Stimulated activated CD8-positive, alpha-beta memory T cell treated with anti-CD3 and anti-CD28 coated beads, Interleukin-15, amount 100 ng/mL, for 48 hours (primary cell): Measurements from ENCODE around the gene PDP2.
A peak's percentile ranks its signal among the peaks of the same experiment; 100 is the strongest.
"Not testable (repeated sequence)": the region's sequence is repeated elsewhere in the genome, so short reads cannot be mapped to it uniquely, and the experiment has no call there.

Source experiments
- DNase-seq, 2 donors: peaks; one replicate each; pipeline ENCODE4 v3.0.0-alpha.2; 2020; ENCODE audit warnings: low read depth in 2 of 2

PDP2 gene

DNA sequence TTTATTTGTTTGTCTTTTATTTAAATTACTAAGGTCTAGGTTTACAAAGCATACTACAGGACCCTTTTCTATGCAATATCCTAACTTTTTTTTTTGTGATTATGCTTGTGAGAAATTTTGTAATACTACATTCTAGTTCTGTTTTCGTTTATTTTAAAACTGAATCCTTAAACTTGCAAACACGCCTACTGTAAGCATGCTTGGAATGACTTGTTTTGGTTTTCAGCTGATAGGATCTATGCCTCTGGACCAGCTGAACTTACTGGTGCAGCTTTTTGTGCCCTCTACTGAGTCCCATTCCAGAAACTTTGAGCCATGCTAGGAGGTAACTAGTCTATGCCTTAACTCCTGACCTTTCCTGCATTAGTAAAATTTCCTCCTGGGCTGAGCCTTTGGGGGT is 6.0 kb downstream of the PDP2 start:
- no peak for DNase-seq

DNA sequence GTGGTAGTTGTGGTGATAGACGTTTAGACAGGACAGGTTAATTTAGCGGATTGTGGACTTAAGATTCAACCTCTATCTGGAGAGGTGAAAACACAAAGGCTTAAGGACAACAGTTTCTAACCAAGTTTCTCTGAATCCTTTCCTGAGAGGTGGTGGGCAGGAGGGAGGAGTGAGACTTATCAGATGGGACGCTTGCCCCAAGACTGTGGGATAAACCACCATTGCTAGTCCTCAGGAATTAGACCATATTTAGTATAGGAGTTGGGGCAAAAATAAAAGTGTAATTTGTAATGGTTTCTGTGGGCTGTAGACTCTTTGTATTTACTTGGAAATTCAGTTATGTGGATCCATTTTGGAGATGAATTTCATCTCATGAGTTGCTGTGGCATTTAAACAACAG is 6.6 kb downstream of the PDP2 start:
- no peak for DNase-seq

DNA sequence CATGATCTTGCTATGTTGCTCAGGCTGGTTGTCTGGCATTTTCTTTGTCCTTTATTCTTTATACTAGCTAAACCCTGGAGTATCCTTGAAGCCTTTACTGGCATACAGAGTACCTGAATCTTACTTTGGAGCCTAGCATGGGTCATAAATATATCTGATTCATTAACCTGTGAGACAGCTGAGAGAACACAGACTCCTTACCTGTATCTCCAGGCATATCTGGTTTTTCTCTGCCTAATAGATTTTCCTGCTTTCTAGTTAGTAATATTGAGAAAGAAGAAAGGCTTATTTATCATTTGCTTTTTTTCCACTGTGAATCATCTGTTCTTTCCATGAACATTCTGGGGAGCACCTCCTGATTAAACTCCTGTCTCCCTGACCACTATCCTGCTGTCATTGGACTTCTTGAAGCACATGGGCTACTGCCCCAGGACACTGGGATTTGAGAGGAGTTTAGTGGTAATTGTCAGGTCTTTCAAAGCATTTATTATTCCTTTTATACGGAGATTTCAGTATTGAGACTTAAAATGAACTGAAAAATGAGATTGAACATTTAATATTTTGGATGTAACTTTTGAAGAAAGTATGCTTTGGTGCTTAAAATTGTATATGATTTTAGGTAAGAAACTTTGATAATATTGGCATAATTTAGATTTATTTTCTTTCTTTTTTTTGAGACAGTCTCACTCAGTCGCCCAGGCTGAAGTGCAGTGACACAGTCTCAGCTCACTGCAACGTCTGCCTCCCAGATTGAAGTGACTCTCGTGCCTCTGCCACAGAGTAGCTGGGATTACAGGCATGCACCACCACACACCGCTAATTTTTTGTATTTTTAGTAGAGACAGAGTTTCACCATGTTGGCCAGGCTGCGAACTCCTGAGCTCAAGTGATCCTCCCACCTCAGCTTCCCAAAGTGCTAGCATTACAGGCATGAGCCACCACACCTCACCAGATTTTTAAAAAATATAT is 8.6 kb downstream of the PDP2 start:
- no peak for DNase-seq

DNA sequence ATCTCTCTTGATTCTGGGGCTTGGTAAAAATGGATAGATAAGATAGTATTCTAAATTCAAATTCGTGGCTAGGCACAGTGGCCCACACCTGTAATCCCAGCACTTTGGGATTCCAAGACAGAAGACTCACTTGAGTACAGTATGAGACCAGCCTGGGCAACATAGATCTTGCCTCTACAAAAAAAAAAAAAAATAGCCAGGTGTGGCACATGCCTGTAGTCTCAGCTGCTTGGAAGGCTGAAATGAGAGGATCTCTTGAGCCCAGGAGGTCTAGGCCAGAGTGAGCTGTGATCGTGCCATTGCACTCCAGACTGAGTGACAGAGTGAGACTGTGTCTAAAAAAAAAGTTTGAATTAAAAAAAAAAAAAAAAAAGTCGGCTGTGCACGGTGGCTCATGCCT is 9.3 kb downstream of the PDP2 start:
- no peak for DNase-seq

DNA sequence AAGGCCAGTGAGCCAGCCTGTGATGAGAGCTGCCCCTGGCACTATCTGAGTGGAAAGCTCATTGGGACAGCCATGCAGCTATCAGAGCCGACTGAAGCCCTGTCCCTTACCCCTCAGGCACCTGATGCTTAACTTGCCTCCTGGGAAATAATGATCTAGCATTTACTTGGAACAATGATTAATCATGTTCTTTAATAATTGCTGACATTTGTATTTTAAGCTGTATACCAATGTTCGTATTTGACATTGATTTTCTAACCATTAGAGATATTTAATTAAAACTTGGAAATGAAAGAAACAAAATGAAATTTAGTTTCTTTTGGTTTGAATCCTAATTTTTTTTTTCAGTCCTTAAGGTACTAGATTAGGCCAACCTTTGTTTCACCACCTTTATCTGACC is 10.5 kb downstream of the PDP2 start:
- DNase-seq: no peak

DNA sequence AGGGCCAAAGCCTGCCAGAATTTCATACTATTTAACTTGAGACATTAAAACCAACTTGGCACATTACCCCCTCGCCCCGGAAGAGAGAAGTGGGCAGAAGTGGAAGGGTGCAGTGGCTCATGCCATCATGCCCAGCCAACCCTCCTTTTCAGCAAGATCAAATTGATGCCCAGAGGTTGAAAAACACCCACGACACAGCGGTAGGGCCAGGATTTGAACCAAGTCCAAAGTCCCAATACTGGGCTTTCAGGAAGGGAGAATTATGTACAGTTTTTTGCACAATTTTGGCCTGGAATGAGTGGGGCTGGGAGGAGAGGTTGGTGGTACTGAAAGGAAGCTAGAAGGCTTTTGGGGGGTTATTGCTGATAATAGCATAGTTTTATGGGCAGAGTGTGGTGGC is 11.0 kb downstream of the PDP2 start:
- no peak for DNase-seq

DNA sequence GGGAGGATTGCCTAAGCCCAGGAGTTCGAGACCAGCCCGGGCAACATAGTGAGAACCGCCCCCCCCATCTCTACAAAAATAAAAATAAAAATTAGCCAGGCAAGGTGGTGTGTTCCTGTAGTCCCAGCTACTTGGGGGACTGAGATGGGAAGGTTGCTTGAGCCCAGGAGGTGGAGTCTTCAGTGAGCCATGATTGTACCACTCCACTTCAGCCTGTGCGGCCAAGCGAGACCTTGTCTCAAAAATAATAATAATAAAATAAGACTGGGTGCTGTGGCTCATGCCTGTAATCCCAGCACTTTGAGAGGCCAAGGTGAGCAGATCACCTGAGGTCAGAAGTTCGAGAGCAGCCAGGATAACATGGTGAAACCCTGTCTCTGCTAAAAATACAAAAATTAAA is 11.5 kb downstream of the PDP2 start:
- no peak for DNase-seq

DNA sequence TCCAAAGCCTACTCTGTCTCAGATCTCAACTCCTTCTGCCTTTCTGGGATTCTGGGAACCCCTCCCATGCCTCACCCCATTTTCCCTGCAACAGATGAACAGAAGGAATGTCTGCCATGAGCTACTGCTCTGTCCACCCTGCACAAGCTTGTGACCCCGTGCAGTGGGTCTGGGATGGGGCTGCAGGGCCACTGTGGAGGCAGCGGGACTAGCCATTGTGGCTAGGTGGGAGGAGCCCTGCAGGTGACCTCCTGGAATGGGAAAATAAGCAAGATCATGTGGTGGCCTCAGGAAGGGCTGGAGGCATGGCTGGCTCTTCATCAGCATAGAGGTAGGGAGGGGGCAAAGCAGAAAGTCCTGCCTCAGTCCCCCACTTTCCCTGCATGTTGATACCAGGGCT is 13.7 kb downstream of the PDP2 start:
- DNase-seq: no peak

DNA sequence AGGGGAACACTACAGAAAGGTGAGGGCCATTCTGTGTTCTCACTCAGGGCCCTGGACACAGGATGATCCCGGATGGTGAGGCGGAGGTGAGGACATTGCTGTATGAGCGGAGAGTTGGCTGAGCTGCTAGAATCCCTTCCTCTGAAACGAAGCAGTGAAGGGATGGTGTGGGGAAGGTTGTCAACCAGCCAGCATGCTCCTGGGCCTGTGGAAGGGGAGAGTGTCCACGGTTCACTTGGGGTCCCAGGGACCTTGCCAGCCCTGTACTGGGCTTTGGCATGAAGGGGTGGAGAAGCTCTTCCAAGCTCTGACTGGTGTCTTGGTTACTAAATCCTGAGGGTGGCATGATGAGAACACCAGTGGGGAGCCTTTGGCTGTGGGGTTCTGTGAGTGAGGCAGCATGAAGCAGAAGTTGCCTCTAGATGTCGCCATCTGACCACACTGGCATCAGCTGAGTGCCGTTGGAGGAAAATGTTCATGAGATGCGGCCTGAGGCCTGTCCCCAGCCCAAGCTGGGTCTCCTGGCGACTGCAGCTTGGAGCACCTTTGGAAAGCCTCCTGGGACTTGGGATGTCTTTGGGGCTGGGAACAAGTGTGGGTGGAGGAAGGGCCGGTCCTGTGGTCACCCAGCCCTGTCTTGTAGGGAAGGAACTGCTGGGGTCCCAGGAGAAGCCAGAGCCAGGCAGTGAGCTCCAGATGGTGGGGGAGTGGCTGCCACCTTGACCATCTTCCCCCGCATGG is 14.8 kb downstream of the PDP2 start:
- DNase-seq: peak in 1 of 2 donors; percentile 40

DNA sequence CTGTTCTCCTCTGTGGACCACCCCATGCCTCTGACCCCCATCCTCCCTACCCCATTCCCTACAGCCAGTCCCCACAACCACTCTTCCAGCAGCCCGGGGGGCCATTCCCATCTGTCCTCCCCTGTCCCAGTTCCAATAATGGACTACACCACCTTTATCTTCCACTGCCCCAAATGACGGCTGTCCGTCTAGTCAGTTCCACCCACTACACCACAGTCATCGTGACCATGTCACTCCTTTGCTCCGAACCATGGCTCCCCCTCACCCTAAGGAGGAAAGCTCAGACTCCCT is 15.3 kb downstream of the PDP2 start:
- DNase-seq: no peak

DNA sequence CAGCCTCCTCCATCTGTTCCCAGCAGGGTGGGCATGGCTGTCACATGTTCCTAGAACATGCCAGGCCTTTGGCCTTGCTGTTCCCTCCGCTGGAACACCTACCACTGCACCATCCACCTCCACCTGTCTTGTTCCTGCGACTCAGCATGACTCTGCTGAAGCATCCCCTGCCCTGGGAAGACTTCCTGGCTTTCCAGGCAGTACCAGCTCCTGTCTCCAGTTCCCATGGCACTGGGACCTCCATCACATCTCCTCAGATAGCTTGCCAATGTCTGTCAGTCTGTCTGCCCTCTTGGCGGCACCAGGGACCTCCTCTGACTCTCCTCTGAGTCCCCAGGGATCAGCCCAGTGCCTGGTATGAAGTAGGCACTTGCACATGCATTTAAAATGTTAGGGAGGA is 15.7 kb downstream of the PDP2 start:
- DNase-seq: no peak

DNA sequence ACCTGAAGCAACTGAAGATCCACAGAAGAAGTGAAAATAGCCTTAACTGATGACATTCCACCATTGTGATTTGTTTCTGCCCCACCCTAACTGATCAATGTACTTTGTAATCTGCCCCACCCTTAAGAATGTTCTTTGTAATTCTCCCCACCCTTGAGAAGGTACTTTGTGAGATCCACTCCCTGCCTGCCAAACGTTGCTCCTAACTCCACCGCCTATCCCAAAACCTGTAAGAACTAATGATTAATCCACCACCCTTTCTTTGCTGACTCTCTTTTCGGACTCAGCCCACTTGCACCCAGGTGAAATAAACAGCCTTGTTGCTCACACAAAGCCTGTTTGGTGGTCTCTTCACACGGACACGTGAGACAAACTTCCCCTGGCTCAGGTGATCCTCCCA is 16.4 kb downstream of the PDP2 start:
- not testable (repeated sequence) for DNase-seq

DNA sequence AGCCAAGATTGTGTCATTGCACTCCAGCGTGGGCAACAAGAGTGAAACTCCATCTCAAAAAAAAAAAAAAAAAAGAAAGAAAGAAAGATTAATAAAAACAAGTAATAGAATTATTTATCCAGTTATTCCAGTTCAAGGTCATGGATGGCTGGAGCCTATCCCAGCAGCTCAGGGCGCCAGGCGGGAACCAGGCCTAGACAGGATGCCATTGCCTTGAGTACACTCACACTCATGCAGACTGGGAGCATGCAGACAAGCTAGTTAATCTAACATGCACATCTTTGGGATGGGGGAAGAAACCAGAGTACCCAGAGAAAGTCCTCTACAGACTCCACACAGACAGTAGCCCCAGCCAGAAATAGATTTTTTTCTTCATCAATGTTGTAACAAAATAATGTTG is 17.9 kb downstream of the PDP2 start:
- no peak for DNase-seq

DNA sequence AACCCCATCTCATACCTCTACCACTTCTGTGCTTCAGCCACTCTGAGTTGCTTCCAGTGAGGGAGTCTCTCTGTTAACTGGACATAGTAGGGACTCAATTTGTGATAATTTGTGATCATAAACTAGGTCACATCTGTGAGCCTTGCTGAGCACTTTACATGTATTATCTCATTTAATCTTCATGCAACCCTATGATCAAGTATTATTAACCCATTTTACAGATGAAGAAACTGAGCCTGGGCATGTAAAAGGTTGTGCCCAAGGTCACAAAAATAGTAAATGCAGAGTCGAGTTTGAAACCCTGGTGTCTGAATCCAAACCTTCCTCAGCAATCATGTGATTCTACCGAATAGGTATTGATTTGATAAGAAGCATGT is 18.6 kb downstream of the PDP2 start:
- no peak for DNase-seq

DNA sequence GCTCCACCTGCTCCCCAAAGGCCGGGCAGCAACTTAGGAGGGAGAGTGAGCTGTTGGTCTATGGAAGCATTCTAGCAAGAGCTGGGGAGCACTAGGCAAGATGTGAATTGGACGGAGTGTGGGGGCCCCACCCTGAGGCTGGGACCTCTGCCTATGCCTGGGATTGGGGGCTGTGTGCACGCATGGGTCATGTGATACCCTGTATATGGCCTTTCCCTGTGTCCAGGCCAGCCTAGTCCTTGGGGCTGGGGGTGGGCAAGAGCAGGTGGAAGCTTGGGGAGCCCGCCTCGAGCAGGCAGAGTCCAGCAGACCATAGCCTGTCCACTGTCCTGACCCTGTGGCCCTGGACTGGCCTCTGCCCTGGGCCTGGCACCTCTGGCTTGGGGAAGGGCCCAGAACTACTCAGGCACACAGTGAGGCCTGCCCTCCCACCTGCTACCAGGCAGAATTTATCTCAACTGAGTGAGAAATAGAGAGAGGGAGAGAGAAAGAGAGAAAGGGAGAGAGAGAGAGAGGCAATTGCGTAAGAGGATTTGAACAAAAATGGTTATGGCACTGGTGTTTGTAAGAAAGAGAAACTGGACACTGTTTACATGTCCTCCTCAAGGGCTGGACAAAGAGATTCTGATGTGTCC is 19.1 kb downstream of the PDP2 start:
- DNase-seq: no peak

DNA sequence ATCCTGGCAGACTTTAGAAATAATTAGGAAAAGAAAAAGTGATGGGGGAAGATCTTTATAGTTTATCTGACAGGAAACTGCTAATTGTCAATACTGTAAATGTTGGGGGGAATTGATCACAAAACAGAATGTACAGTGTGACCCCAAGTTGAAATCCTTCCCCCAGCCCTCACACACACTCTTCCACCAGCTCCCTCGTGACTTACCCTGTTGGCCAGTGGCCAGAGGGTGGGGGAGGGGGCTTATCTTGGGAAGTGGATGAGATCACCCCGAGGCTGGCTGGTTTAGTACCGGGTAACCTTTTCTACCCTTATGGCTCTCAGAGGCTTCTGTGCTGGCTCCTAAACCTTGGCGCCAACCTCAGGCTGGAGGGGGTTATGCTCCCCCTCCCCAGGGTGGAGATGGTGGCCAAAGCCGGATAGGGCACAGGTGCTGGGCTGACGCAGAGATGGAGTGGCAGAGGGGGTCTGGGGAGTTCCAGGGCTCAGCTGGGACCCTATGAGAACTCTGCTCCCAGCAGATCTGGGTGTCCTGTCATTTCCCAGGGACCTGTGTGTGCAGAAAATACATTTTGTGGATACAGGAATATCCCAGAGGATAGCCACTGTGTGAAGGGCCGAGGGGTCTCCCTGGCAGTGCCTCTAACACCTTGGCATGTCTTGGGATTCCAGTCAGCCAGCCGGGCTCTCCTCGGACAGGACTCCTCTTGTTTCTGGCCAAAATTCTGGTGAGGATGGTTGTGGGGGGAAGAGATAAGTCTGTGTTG is 19.8 kb downstream of the PDP2 start:
- no peak for DNase-seq

DNA sequence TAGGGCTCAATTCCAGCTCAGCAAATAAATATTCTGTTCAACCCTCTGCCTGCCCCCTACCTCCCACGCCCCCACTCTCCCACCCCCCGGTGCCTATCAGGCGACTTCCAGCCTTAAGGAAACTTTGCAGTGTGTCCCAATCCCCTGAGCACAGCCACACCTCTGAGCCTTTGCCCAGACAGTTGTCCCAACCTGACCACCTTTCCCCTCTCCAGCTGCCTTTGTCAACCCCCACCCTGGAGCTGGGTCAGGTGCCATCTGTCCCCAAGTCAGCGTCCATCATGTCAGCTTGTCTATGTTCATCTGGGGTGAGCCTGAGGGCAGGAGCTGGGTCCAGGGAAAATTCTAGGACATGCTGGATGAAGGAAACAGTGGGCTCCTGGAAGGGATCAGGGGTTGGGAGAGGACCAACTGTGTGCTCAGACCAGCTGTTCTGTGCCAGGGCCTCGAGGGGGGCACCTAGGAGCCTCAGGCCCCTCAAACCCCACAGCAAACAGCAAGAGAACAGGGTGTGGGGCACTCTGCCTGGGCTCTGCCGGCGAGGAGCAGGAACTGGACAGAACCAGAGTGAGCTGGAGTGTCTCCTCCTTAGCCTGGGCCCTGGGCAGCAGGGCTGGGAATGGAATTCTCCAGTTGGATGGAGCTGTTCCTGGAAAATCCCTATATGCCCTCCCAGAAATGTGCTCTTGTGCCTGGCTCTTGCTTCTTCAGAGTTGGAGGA is 20.6 kb downstream of the PDP2 start:
- no peak for DNase-seq

DNA sequence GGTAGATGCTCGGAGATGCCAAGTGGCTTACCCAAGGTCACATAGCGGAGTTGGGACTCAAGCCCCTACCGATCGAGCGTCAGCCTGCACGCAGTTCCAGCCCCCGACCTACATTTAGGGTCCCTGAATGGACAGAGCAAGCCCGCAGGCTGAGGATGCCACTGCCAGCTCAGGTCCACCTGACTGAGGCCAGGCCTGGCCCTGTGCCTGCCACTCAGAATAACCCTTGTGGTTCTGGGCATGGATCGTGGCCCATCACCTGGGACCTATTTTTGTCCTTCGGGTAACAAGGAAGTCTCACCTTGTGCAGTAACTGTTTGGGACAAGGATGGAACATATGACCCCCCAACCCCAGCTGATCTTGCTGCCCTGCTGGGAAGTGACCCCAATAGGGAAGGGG is 21.3 kb downstream of the PDP2 start:
- DNase-seq: no peak

DNA sequence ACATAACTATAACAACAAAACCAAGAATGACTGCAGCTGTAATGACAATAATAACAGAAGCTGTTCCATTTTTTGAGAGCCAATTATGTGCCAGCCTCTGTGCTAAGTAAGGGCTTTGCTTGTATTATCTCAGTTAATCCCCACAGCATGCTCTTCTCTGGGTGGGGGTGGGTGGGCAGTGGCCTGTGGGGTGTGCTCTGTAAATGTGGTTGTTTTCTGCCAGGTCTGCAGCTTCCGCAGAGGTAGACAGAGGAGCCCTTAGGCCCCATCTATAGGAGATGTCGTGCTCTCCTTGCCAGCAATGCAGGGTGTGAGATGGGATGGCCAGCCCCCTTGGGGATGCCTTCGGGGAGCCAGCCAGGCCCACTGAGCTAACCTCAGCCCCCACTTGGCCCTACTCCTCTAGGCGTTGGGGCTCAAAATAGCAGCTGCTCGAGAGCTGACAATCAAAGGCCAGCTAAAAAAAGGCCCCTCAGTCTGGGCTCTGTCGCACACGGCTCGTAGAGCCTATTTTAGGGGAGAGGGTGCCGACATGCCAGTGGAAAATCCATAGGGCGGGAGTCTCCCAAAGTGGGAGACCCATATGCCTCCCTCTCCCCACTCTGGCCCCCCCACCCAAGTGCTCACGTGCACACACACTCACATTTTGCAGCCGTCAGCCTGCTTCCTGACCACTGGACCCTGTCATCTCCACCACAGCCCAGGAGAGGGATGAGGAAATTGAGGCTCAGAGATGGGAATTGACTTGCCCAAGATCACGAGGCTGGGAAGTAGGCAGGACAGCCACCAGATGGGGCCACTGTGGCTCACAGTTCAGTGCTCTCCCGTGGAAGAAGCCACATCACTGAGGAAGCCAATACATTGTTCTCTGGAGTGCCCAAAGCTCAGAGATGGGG is 22.6 kb downstream of the PDP2 start:
- no peak for DNase-seq
